Measurements from ENCODE around the gene TSPEAR.

DNA sequence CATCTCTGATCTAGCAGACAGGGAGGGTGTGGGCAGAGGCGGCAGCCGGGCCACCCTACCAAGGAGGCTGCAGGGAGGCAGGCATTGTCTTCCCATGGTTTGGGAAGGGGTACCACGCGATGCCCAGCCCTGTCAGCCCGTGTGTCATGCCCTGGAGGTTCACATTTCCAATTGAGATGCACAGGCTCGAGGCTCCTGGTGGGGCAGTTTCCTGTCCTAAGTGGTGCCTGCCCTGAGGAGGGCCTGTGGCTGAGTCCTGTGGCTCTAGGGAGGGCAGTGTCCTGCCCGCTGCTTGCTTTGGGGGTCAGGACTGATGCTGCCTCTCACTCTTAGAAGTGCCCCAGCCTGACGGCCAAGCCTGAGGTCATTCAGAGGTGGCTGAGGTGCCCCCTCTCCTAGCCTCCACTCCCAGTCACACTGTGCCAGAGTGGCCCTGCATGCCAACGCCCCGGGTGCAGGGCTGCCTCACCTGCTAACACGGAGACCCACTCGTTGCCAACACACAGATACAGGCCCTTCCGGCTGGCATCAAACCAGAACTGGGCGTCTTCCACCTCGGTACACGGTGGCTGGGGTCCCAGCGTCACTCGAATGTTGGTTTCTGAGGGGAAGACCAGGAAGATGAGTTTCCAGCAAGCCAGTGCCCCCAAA is 183.3 kb downstream of the TSPEAR start:
- TF ChIP-seq, protein P1, sequence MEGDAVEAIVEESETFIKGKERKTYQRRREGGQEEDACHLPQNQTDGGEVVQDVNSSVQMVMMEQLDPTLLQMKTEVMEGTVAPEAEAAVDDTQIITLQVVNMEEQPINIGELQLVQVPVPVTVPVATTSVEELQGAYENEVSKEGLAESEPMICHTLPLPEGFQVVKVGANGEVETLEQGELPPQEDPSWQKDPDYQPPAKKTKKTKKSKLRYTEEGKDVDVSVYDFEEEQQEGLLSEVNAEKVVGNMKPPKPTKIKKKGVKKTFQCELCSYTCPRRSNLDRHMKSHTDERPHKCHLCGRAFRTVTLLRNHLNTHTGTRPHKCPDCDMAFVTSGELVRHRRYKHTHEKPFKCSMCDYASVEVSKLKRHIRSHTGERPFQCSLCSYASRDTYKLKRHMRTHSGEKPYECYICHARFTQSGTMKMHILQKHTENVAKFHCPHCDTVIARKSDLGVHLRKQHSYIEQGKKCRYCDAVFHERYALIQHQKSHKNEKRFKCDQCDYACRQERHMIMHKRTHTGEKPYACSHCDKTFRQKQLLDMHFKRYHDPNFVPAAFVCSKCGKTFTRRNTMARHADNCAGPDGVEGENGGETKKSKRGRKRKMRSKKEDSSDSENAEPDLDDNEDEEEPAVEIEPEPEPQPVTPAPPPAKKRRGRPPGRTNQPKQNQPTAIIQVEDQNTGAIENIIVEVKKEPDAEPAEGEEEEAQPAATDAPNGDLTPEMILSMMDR (IDR thresholded peaks at IDR 0.05), result no peak
- no peak for TF ChIP-seq EP300 (IDR thresholded peaks at IDR 0.05; ENCODE audit: low read depth)
- TF ChIP-seq POLR2A (IDR thresholded peaks at IDR 0.05), result no peak
